Body of pancreas (tissue), 4 donors: Measurements from ENCODE around the gene TBX1. TPM values are rescaled to one million over a fixed set of nuclear protein-coding genes. Genes with fewer than 3 reads are reported as not detected.

ENCODE experiments used
- ATAC-seq: fragments of 150-250 bp; one replicate; pipeline ENCODE4 v1.9.1; 2016
- DNase-seq, 4 donors: peaks; one replicate each; pipeline ENCODE4 v3.0.0-alpha.2; 2019
- H3K27ac ChIP-seq, 4 donors: fragments of 200-600 bp; sonication (generic); 1 replicate in 3 of 4; 2 replicates in 1 of 4; pipeline versions ENCODE4 v1.5.1 to v1.6.1; 2016 to 2019; ENCODE audit warnings: mild to moderate bottlenecking in 1 of 4, mixed read lengths in 1 of 4, moderate library complexity in 1 of 4
- H3K27me3 ChIP-seq, 2 donors: fragments of 200-600 bp; sonication (generic); one replicate each; pipeline ENCODE4 v1.6.0; 2016; ENCODE audit warnings: mild to moderate bottlenecking in 1 of 2
- H3K36me3 ChIP-seq, 2 donors: fragments of 200-600 bp; sonication (generic); replicated peaks in 1 of 2; 2 replicates each; pipeline ENCODE4 v1.5.1; 2016; ENCODE audit warnings: low read depth in 2 of 2; ENCODE audit not compliant: insufficient read depth in 1 of 2
- H3K4me1 ChIP-seq: fragments of 200-600 bp; sonication (generic); one replicate; pipeline ENCODE4 v1.6.0; 2016
- H3K4me3 ChIP-seq, 2 donors: fragments of 200-600 bp; sonication (generic); 1 replicate in 1 of 2; 2 replicates in 1 of 2; pipeline ENCODE4 v1.5.1; 2016 to 2019
- H3K9me3 ChIP-seq, 3 donors: fragments of 200-600 bp; sonication (generic); 1 replicate in 2 of 3; 2 replicates in 1 of 3; pipeline ENCODE4 v1.5.1; 2016
- POLR2A ChIP-seq, 3 donors: fragments of 450-650 bp; IDR thresholded peaks; one replicate each; pipeline ENCODE4 v1.6.1; 2016; ENCODE audit warnings: antibody characterized with exemption in 3 of 3, mild to moderate bottlenecking in 2 of 3
- WGBS, 2 donors: methylation state at CpG; one replicate each; pipeline ENCODE4 v1.1.5; 2017; 5-methylcytosine and 5-hydroxymethylcytosine counted together
- intact Hi-C: fragments of 100-400 bp; cut with DNase I; formaldehyde crosslinking; loops from one replicate; pipeline ENCODE4 v1.15.1; 2023
- total RNA-seq, 2 donors: library from RNA; depleted of rRNA; stranded (reverse); fragments of >200 nt; gene quantifications; one replicate each; pipeline ENCODE4 v1.1.0, GENCODE V29; 2016
- TF ChIP-seq, protein P1 (sequence below), 7 experiments: fragments of 450-650 bp in 4 of 7; fragments of 200-600 bp in 3 of 7; sonication (generic) in 3 of 7; IDR thresholded peaks; one replicate each; pipeline ENCODE4 v1.5.1; 2016 to 2019; ENCODE audit warnings: antibody characterized with exemption in 7 of 7

TBX1 gene
- total RNA-seq, 2 donors from 2014 or later: 1.0 TPM; not detected in 1

DNA sequence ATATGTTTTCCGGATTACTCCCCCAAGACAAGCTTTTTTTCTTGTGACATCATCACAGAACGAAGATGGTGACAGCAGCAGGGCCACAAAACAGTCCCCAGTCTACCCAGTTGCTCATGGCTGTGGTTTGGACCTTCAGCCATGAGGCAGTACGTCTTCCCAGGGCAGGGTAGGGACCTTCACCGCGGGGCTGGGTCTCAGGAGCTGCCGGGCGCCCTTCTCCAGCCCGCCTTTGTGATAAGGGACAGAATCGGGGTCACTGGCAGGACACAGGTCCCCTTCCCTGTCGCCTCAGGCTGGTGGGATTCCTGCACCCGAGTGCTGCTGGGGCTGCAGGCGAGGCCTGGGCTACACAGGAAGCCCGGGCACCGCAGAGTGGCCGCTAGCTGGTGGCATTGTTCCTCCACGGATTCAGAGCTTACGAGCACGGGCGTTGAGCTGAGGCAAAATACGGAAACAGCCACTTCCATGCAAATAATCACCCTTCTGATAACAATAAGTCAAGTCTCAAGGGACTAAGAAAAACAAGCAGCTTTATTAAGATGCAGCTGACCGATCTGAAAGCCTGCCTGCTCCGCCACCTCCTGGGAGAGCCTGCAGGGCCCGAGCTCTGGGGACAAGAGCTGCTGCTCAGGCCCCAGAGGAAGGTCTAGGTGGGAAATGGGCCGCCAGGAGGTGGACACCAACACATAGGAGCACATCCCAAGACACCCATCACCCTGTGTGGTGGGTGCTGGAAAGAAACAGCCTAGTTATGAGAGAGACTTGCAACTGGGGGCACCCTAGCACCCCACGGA is 12.3 kb downstream of the TBX1 start:
- DNase-seq: no peak
- Histone ChIP-seq H3K4me3 (no peak overlapping the region), H3K4me1 (no peaks in the 10 kb centered on the region), H3K36me3 (no peaks in the 10 kb centered on the region), H3K27ac (no peak overlapping the region), H3K27me3 (peaks cover 0 to 21% of the 10 kb centered on the region in 2 donors), H3K9me3 (no peaks in the 10 kb centered on the region)
- WGBS, 2 donors: 46 to 61% methylated on average over 12 to 25 of the region's 25 CpGs
- TF ChIP-seq POLR2A (IDR thresholded peaks at IDR 0.05): no peak
- TF ChIP-seq, protein P1, sequence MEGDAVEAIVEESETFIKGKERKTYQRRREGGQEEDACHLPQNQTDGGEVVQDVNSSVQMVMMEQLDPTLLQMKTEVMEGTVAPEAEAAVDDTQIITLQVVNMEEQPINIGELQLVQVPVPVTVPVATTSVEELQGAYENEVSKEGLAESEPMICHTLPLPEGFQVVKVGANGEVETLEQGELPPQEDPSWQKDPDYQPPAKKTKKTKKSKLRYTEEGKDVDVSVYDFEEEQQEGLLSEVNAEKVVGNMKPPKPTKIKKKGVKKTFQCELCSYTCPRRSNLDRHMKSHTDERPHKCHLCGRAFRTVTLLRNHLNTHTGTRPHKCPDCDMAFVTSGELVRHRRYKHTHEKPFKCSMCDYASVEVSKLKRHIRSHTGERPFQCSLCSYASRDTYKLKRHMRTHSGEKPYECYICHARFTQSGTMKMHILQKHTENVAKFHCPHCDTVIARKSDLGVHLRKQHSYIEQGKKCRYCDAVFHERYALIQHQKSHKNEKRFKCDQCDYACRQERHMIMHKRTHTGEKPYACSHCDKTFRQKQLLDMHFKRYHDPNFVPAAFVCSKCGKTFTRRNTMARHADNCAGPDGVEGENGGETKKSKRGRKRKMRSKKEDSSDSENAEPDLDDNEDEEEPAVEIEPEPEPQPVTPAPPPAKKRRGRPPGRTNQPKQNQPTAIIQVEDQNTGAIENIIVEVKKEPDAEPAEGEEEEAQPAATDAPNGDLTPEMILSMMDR (IDR thresholded peaks at IDR 0.05): no peak
- ATAC-seq: no peak
- intact Hi-C loops: no loop called here

DNA sequence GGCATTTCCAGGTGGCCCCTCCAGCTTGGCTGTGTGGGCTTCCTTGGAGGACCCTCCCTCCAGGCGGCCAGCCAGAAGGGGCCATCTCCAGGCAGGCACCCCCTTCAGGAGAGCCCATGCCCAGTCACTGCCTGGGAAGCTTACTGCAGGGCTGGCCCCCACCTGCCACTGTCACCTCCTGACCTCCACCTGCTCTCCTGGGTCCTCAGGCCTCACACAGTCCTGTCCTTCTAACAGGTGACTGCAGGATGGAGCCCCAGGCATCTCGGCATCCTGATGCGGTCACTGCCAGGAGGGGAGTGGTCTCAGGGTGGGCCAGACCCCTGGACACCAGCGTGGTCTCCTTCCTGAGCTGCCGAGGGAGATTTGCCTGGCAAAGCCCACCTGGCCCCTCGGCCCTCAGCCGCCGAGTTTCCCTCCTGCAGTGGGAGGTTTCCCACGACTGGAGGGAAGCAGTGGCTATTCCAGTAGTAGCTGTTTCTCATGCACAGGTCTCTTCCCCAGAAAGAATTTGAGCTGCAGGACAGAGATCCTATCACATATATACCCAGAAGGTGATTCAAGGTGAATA is 13.0 kb downstream of the TBX1 start:
- DNase-seq (no peak), ATAC-seq (no peak)
- Histone ChIP-seq H3K27ac (no peak overlapping the region), H3K4me3 (no peak overlapping the region), H3K4me1 (no peaks in the 10 kb centered on the region), H3K9me3 (no peaks in the 10 kb centered on the region), H3K36me3 (no peaks in the 10 kb centered on the region), H3K27me3 (peaks cover 0 to 14% of the 10 kb centered on the region in 2 donors)
- intact Hi-C loops: no loop called here
- 54 to 57% methylated on average over 4 to 9 of the region's 9 CpGs for WGBS, 2 donors
- TF ChIP-seq, protein P1 (IDR thresholded peaks at IDR 0.05): no peak
- no peak for TF ChIP-seq POLR2A (IDR thresholded peaks at IDR 0.05)

DNA sequence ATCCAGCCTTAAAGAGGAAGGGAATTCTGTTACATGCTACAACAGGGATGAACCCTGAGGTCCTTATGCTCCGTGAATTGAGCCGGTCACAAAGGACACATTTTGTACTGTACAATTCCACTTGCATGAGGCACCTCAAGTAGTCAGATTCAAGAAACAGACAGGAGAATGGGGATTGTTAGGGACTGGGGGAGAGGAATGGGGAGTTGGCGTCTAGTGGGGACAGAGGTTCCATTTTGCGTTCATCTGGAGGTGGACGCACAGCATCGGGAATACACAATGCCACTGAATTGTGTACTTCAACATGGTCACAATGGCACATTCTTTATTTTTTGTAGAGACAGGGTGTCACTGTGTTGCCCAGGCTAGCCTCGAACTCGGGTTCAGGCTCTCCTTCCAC is 14.1 kb downstream of the TBX1 start:
- Histone ChIP-seq H3K4me3 (no peak overlapping the region), H3K4me1 (no peaks in the 10 kb centered on the region), H3K9me3 (no peaks in the 10 kb centered on the region), H3K27ac (no peak overlapping the region), H3K36me3 (no peaks in the 10 kb centered on the region), H3K27me3 (peaks cover 0 to 13% of the 10 kb centered on the region in 2 donors)
- DNase-seq (no peak), ATAC-seq (no peak)
- TF ChIP-seq, protein P1 (IDR thresholded peaks at IDR 0.05): no peak
- no peak for TF ChIP-seq POLR2A (IDR thresholded peaks at IDR 0.05)
- 75 to 87% methylated on average over 8 of the region's 8 CpGs for WGBS, 2 donors
- intact Hi-C loops: no loop called here

DNA sequence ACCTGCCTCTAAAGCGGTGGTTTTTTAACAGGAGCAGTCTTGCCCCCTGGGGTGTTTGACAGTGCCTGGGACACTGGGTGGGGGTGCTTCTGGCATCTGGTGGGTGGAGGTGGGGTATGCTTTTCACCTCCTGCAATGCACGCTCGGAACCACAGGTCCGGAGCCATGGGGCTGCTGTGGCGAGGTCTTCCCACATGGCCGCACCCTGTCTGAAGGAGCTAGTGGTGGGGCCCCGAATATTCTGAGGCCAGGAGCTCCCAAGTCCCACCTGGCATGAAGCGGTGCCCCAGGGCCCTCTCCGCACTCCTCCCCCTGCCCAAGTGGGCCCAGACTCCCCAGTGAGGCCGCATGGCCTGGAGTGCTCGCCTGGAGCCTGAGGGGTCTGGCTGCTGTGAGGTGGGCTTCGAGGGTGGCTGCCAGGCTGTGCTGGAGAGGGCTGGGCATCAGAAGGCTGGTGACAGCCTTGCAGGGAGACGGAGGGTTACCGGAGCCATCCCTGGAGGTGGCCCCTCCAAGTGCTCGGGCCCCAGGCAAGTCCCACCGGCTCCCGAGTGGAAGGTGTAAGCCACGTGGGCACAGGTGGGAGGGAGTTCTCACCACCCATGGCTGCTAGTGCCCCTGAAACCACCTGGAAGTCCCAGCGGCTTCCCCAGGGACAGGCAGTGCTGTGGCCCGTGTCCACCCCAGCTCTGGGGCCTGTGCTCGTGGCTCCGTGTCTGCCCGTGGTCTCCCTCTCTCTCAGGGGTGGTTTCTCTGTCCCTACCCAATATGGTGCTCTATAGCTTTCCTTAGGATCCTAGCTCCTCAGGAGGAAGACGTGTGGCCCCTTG is 15.1 kb downstream of the TBX1 start:
- 80 to 100% methylated on average over 1 to 22 of the region's 24 CpGs for WGBS, 2 donors
- ATAC-seq: no peak
- H3K27ac ChIP-seq: no peak overlapping the region
- H3K4me1 ChIP-seq: no peaks in the 10 kb centered on the region
- DNase-seq: no peak
- TF ChIP-seq POLR2A (IDR thresholded peaks at IDR 0.05): no peak
- TF ChIP-seq, protein P1 (IDR thresholded peaks at IDR 0.05): no peak
- no peak overlapping the region for H3K4me3 ChIP-seq
- peaks cover 0 to 6% of the 10 kb centered on the region in 2 donors for H3K27me3 ChIP-seq
- no peaks in the 10 kb centered on the region for H3K36me3 ChIP-seq
- no peaks in the 10 kb centered on the region for H3K9me3 ChIP-seq
- intact Hi-C loops: no loop called here
